BJ (cell line): ENCODE results near the gene CPSF2. TPM values are rescaled to one million over a fixed set of nuclear protein-coding genes. Genes with fewer than 3 reads are reported as not detected.

Experiments
- CTCF ChIA-PET: fragments of 350-600 bp; formaldehyde crosslinking; extraction: SDS; loops from one replicate; lab custom pipeline; 2021; ENCODE audit warnings: antibody characterized with exemption, inconsistent platforms; lab: Yijun Ruan, JAX
- POLR2A ChIA-PET: fragments of 300-600 bp; sonication (Branson Sonifier 250); formaldehyde crosslinking; extraction: SDS; loops from one replicate; lab custom pipeline; 2021; ENCODE audit warnings: antibody characterized with exemption; lab: Charles Lee
- DNase-seq: peaks from one replicate; pipeline ENCODE4 v3.0.0-alpha.2; 2011; ENCODE audit warnings: low read depth
- H3K27me3 ChIP-seq: 2 replicates; pipeline ENCODE4 v1.6.0; 2011; ENCODE audit warnings: low read length; ENCODE audit not compliant: control insufficient read depth, insufficient read depth
- H3K36me3 ChIP-seq: 2 replicates; pipeline ENCODE4 v1.5.1; 2011; ENCODE audit warnings: low read length; ENCODE audit not compliant: control insufficient read depth, insufficient read depth
- H3K4me3 ChIP-seq: 2 replicates; pipeline ENCODE4 v1.5.1; 2011; ENCODE audit warnings: low read depth, mild to moderate bottlenecking, control low read depth, low read length
- polyA minus RNA-seq: library from RNA; depleted of rRNA, polyadenylated mRNA; stranded (reverse); fragments of >200 nt; gene quantifications from 2 replicates; pipeline ENCODE4 v1.2.3, GENCODE V29; 2011; rRNA and poly(A)+ RNA removed
- polyA plus RNA-seq: library from polyadenylated mRNA; depleted of rRNA; stranded (reverse); fragments of >200 nt; gene quantifications from 2 replicates; pipeline ENCODE4 v1.2.3, GENCODE V29; 2011; rRNA removed
- TF ChIP-seq, protein P1 (sequence below): IDR thresholded peaks from 2 replicates; pipeline ENCODE4 v1.5.1; 2011; ENCODE audit warnings: low read depth, mild to moderate bottlenecking, control low read depth, inconsistent platforms, low read length, moderate library complexity; ENCODE audit not compliant: insufficient read depth

CPSF2 gene
- polyA plus RNA-seq (14.2 and 35.7 TPM in 2 replicates), polyA minus RNA-seq (19.2 and 19.3 TPM in 2 replicates)

DNA sequence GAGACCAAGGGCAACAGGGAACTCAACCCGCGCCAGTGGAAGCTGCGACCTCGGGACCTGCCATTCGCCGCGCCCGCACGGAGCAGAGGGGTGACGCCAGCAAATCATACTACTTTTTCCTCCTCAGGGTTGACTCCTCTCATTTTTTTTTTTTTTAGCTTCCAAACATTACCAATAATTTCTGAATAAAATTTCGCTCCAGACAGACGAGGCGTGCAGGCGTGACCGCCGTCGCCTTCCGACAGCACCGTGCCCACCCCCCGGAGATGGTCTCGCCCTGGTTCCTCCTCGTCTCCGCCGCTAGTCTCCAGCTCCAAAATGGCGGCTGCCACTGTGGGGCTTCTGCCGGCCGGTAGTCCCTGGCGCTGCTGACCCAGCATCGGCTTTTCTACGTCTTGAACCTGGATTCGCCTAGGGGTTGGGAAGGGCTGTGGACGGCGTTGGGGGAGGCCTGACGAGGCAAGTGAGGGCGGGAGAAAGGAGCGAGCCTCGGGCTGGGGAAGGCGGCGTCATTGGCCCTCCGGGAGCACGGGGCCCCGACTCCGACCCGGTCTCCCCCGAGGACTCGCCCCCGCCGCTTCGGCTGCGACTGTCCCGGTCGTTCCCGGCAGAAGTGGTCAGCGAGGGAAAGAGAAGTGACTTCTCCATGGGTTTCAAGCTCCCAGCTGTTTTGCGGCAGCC lies at the start of gene CPSF2, which contains the start of gene NDUFB1:
Gene CPSF2, plus strand, starts transcription at position 300 of the 681 bp plus-strand sequence. CDS start 9,016 bp downstream, outside the sequence.
Gene NDUFB1, minus strand, starts transcription at position 37 of the 681 bp plus-strand sequence. CDS start 4,069 bp downstream, outside the sequence.
- TF ChIP-seq, protein P1, sequence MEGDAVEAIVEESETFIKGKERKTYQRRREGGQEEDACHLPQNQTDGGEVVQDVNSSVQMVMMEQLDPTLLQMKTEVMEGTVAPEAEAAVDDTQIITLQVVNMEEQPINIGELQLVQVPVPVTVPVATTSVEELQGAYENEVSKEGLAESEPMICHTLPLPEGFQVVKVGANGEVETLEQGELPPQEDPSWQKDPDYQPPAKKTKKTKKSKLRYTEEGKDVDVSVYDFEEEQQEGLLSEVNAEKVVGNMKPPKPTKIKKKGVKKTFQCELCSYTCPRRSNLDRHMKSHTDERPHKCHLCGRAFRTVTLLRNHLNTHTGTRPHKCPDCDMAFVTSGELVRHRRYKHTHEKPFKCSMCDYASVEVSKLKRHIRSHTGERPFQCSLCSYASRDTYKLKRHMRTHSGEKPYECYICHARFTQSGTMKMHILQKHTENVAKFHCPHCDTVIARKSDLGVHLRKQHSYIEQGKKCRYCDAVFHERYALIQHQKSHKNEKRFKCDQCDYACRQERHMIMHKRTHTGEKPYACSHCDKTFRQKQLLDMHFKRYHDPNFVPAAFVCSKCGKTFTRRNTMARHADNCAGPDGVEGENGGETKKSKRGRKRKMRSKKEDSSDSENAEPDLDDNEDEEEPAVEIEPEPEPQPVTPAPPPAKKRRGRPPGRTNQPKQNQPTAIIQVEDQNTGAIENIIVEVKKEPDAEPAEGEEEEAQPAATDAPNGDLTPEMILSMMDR = no peak
- Histone ChIP-seq H3K36me3 (0 out of 2 replicates have a peak, but pooled peaks cover under 1% of the 10 kb centered on the region), H3K27me3 (no peaks in the 10 kb centered on the region), H3K4me3 (peak within 1 kb of the TSS; percentile 82)
- POLR2A ChIA-PET = interaction anchor here (0.5 to 1.1 kb wide), 3 partner anchors 9 to 38 kb away, joined by 3 to 4 read pairs (median 3); partner anchors contain the start of gene ATXN3
- DNase-seq = no peak
- CTCF ChIA-PET = interaction anchor here (0.5 to 7.5 kb wide), 5 partner anchors 13 to 230 kb away, joined by 3 to 76 read pairs (median 3); partner anchors contain the start of gene ATXN3

DNA sequence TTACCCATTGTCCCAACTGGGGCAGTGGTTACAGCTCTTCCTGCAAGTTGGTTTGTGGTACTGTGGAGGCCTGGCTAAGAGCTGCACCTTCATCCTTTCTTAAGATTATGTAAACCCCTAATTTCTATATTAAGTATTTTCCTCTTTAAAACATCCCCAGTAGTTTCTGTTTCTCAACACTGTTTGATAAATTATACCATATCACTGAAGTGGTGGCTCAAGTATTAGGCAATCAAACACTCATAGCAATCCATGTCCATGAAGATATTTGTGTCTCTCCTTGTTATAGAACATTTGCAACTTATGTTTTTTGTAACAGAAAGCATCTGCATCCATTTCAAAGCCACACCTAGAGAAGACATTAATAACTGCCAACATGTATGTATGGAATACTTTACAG lies 47.2 kb upstream of the CPSF2 start:
- CTCF ChIA-PET = interaction anchor here (1.4 kb wide), 2 partner anchors 17 to 19 kb away, joined by 4 read pairs; no protein-coding TSS in a partner anchor

DNA sequence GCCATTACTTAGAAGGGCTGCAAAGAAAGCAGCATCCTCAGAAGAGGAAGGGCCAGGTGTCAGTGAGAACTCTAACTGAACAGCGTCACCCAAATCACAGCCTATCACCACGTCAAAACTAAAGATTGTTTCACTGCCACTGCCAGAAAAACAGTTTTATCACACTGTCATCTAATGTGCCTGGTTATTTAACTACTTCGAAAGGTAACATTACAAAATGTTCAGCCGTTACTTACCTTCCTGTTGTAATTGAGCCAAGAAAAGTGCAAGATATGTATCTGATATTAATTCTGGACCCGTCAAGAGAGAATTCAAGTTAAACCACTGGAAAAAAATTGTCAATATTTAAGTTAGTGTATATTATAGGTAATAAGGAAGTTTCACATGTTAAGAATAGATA lies 33.3 kb upstream of the CPSF2 start:
- no peak for DNase-seq
- ChIA-PET POLR2A (no interaction called here), CTCF (interaction anchor here (0.9 kb wide), 1 partner anchor 21 kb away, joined by 5 read pairs; no protein-coding TSS in a partner anchor)
- H3K4me3 ChIP-seq = no peak overlapping the region
- H3K27me3 ChIP-seq = no peaks in the 10 kb centered on the region
- no peaks in the 10 kb centered on the region; the same call in none of the 2 replicates for H3K36me3 ChIP-seq
- TF ChIP-seq, protein P1 = no peak

More for the DNA sequence above, 47.2 kb upstream of the CPSF2 start:
- no peak overlapping the region for H3K4me3 ChIP-seq
- peaks cover 1% of the 10 kb centered on the region; the same call in 1 of the 2 replicates for H3K36me3 ChIP-seq
- DNase-seq = no peak
- no peaks in the 10 kb centered on the region for H3K27me3 ChIP-seq
- POLR2A ChIA-PET = interaction anchor here (0.6 kb wide), 1 partner anchor 34 kb away, joined by 3 read pairs; no protein-coding TSS in a partner anchor
- TF ChIP-seq, protein P1 = no peak

DNA sequence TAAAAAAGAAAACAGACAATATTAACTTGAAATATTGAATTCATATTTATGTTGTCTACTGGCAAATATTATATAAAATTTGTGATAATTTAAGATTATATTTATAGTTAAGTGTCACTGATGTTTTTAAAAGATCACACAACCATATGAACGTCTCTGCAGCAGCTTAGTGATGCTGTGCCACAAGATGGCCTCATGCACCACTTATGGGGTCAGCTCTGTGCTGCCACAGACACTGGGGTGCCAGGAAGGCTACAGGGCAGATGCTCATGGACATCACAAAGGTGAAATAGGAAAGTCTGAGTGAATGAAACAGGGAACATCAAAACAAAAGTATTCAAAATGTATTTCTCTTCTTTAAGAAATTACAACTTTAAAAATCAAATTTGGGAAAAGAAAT lies 28.4 kb upstream of the CPSF2 start:
- POLR2A ChIA-PET = no interaction called here
- Histone ChIP-seq H3K4me3 (no peak overlapping the region), H3K27me3 (no peaks in the 10 kb centered on the region), H3K36me3 (peaks cover 3% of the 10 kb centered on the region)
- CTCF ChIA-PET = interaction anchor here (1.0 to 1.4 kb wide), 3 partner anchors 9 to 18 kb away, joined by 3 to 4 read pairs (median 4); no protein-coding TSS in a partner anchor
- no peak for DNase-seq
- TF ChIP-seq, protein P1 = no peak

DNA sequence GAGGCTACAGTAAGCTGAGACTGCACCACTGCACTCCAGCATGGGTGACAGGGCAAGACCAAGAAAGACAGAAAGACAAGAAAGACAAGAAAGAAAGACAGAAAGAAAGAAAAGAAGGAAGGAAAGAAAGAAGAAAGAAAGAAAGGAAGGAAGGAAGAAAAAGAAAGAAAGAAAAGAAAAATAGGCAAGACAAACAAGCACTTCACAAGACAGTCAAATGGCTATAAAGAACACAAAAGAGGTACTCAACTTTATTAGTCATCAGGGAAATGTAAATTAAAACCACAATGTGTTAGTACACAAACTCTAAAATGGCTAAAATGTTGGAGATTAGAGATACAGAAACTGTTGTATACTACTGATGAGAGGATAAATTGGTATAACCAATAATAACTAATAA lies 22.0 kb upstream of the CPSF2 start:
- POLR2A ChIA-PET = no interaction called here
- Histone ChIP-seq H3K27me3 (no peaks in the 10 kb centered on the region), H3K36me3 (peaks cover under 1% of the 10 kb centered on the region; the same call in 1 of the 2 replicates), H3K4me3 (no peak overlapping the region)
- no peak for DNase-seq
- CTCF ChIA-PET = interaction anchor here (1.0 kb wide), 1 partner anchor 103 kb away, joined by 3 read pairs; no protein-coding TSS in a partner anchor
- TF ChIP-seq, protein P1 = no peak
